Choroid plexus epithelial cell (primary cell): ENCODE data around the gene KRT1.

Source experiments
- DNase-seq: peaks from one replicate; pipeline ENCODE4 v3.0.0-alpha.2; 2010; ENCODE audit warnings: low read depth
- H3K4me3 ChIP-seq: 2 replicates; pipeline ENCODE4 v1.5.1; 2011; ENCODE audit warnings: low read depth, mild to moderate bottlenecking, control low read depth, low read length, moderate library complexity
- CTCF ChIP-seq: conservative IDR thresholded peaks from 2 replicates; pipeline ENCODE4 v1.5.1; 2011; ENCODE audit warnings: low read depth, mild to moderate bottlenecking, control low read depth, inconsistent platforms, low read length, moderate library complexity

The KRT1 gene

GRCh38 chr12:52657250-52657902, 22.8 kb downstream of the KRT1 start:
- H3K4me3 ChIP-seq = no peak overlapping the region
- no peak for TF ChIP-seq CTCF
- DNase-seq = no peak

- DNase-seq = no peak
- no peak overlapping the region for H3K4me3 ChIP-seq
- TF ChIP-seq CTCF = no peak
These were observed 23.6 kb downstream of the KRT1 start for GRCh38 chr12:52656616-52657015.

- no peak for DNase-seq
- no peak for TF ChIP-seq CTCF
- no peak overlapping the region for H3K4me3 ChIP-seq
These were observed 24.5 kb downstream of the KRT1 start for GRCh38 chr12:52655720-52656124.

- TF ChIP-seq CTCF = no peak
- H3K4me3 ChIP-seq = no peak overlapping the region
- no peak for DNase-seq
These were observed 25.0 kb downstream of the KRT1 start for GRCh38 chr12:52655251-52655650.

- no peak for TF ChIP-seq CTCF
- DNase-seq = no peak
- no peak within 1 kb of the TSS for H3K4me3 ChIP-seq
These were observed 28.4 kb downstream of the KRT1 start, which contains the start of gene KRT2 for GRCh38 chr12:52651726-52652261. KRT2 (minus strand) TSS chr12:52652211; CDS start chr12:52652142, 69 bp downstream.

GRCh38 chr12:52650520-52651081, 29.6 kb downstream of the KRT1 start:
- H3K4me3 ChIP-seq = no peak overlapping the region
- no peak for TF ChIP-seq CTCF
- no peak for DNase-seq

- DNase-seq = no peak
- TF ChIP-seq CTCF = no peak
- no peak overlapping the region for H3K4me3 ChIP-seq
These were observed 31.1 kb downstream of the KRT1 start for GRCh38 chr12:52649066-52649465.
